Activated naive CD8-positive, alpha-beta T cell treated with anti-CD3 and anti-CD28 coated beads, Interleukin-2, amount 50 U/mL, for 16 hours (primary cell): ENCODE data around the gene PPP3R2.
"Not testable (repeated sequence)": the region's sequence is repeated elsewhere in the genome, so short reads cannot be mapped to it uniquely, and the experiment has no call there.

Experiments used
- DNase-seq: peaks from one replicate; pipeline ENCODE4 v3.0.0-alpha.2; 2020; ENCODE audit warnings: low read depth, low spot score

Gene PPP3R2

DNA sequence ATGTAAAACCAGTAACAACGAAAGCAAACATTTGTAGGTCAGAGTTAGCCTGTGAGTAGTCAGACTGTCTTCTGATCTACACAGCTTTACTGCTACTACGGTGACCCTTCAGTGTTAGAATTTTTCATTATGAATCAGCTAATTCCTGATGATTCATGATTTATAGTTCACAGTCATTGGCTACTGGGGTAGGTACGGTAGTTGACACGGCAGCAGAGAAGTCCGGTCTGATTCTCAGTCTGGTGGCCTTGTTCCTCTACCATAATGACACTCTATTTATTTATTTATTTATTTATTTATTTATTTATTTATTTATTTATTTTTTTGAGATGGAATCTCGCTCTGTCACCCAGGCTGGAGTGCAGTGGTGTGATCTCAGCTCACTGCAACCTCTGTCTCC lies 4.7 kb downstream of the PPP3R2 start:
- not testable (repeated sequence) for DNase-seq

DNA sequence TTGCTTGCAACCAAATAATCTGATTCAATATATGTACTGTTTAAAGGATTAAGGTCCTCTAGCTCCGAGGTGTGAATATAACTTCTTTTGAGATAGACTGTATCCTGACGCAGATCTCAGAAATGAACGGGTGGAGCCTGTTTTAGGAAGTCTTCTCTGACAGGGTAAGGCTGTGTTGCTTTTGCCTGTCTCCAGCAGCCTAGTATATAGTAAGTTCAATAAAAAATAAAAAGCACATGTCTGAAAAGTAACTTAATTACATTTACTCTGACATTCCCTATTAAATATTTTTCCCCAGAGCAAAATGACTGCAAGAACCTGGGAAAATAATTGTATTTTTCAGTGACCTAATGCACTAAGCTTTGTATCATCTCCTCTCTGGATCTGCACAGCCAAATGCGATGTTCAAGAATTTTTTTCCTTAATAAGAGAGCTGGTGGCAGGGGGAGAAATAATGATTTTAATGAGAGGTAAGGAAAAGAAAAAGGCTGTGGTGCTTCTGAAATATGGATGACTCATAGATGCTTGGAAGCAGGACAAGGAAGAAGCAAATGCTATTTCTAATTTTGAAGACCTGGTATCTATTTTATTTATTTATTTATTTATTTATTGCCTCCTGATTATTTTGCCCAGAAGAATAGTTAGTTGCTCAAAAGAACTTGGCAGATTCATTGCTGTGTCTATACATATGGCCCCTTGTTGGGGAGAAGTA lies 7.3 kb downstream of the PPP3R2 start:
- DNase-seq: no peak

DNA sequence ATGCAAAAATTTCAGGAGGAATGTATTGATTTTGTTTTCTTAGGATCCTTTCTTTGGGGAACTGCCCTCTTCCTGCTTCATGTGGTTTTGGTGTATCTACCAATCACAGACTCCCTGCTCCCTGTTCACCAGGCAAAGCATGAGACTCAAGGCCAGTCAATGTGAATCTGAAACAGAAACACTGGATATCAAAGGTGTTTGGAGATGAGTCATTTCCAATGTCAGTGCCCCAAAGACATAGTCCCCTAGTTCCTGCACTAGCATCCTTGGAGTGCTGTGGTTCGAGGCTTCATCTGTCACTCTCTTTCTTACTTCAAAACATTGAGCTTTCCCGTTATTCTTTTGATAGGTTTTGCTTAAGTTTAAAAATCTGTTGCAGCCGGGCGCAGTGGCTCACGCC lies 8.1 kb downstream of the PPP3R2 start:
- DNase-seq: no peak

DNA sequence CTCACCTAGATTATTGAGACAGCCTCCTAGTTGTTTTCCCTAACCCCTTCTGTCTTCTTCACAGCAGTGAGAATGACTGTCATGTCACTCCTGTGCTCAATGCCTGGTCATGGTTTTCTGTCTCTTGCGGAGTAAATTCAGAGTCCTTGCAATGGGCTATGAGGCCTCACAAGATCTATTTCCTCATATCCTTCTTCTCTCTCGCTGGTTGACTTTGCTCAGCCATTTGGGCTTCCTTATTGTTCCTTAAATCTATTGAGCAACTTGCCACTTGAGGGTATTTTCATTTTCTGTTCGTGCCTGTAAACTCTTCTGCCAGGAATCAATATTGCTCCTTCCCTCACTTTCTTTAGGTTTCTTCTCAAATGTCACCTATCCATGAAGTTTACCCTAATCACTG lies 9.0 kb downstream of the PPP3R2 start:
- no peak for DNase-seq

DNA sequence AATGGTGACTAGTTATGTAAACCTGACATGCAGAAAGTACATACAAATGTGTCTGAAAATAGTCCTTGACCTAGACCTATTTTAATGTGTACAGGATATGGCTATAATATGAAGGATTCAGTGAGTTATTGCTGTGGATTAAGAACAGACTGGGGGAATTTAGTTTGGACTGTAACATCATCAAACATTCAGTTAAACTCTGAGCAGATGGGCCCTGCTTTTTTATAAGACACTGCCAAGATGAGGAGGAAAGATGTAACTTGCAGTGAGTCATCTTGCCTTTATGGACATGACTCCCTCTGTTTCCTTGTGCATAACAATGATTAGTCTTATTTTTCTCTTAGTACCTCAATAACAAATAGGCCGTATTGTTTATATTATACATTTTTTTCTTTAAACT lies 12.2 kb downstream of the PPP3R2 start:
- no peak for DNase-seq

DNA sequence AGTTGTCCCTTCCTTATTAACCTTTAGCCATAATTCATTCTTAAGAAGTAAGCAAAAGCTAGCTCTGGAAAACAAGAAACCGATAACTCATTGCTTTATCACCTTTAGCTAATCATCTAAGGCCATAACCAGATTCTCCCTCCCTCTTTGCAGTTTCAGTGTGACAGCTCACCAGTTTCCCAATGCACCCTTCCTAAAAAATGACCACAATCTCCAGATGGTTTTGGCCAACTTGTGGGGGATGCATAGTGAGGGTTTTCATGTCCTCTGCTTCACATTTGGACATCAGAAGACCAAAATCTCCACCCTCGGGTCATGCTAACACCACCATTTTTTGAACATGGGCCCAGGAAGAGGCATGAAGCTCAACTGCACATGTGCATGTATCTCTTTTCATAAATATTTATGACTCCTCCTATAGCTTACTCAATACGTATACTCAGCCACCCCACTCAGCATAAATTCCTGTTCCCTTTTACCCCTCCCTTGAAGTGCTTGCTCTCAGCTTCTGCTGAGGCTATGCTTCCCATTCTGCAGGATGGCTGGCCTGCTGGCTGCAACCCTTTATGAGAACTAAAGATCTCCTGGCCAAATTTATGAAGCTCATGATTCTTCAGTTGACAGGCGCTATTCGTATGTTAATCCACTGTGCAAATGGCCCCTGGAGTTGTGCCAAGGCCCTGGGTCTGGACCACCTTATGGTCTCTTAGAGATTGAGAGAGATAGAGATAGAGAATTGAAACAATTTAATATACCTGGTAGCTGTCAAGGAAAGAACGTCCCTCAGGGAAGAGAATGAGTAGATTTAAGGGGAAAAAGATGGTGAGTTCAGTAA lies 14.8 kb downstream of the PPP3R2 start:
- DNase-seq: no peak

DNA sequence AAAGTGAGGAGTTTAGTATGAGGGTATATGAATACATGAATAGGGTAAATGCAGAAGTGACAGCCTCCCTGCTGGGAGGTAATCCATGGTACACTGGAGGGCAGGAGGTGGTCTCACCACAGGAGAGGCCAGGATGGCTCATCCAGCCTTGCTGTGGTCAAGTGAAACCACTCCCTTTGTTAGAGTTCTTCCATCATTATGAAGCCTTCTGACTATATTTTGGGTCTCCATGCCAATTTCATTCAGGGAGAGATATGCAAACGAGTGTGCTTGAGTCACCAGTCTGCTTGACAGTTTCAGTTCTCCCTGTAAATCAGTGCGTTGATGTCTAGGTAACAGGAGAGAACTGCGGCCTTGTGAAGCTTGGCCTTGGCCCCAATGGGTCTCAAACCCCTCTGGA lies 16.4 kb downstream of the PPP3R2 start:
- no peak for DNase-seq

DNA sequence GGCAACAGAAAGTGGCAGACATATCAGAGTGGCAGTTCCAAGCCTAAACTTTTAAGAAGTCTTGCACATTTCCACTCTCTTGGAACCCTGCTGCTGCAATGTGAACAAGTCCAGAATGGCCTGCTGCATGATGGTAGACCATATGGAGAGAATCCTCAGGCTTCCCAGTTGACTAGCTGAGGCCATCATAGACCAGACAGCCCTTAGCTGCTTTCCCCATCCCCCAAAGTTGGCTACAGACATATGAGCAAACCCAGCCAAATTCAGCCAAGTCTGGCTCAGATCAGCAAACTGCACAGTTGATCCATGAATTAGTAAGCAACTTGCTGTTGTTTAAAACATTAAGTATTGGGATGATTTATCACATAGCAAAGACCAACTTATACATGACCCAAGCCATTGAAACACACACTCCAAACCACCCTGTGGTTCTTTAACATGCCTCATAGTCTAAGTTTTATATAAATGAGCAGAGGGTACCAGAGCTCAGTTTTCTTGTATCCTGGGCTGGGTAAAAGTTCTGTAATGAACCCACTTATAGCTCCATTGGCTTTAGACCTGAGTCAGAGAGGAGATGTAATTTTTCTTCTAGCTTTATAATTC lies 19.9 kb downstream of the PPP3R2 start:
- no peak for DNase-seq

DNA sequence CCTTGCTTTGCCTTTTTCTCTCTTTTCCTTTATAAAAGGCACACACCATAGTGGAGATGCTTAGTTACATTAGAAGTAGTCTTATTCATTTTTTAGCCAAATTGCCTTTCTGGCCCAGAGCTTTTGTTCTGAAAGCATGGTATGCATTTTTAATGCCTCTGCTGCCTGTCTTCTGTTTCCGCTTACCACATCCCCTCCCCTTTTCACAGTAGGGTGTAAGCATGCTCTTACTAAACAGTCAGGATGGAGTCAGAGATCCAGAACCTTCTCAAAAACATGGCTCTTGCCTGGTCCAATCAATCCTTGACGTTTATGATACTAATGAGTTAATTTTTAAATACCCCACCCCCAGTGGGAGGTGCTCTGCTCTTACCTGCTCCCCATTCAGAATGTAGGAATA lies 22.5 kb downstream of the PPP3R2 start:
- no peak for DNase-seq

DNA sequence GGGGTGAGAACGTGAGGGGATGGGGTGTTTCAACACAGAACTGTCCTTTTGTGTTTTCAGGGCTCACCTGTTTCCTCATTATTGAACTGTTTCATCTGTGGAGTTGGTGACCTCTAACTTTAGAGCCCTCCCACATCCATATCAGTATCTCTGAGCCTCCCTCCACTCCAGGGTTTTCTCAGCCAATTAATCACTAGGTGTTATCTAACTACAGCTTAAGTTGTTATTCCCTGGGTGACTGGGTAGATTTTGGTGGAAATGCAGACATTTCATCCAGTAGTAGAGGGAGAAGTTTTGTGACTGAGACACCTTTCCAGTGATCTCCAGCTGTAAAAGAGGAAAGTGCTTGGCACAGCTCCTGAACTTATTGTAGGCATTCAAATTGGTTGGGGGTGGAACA lies 23.7 kb downstream of the PPP3R2 start:
- DNase-seq: no peak

DNA sequence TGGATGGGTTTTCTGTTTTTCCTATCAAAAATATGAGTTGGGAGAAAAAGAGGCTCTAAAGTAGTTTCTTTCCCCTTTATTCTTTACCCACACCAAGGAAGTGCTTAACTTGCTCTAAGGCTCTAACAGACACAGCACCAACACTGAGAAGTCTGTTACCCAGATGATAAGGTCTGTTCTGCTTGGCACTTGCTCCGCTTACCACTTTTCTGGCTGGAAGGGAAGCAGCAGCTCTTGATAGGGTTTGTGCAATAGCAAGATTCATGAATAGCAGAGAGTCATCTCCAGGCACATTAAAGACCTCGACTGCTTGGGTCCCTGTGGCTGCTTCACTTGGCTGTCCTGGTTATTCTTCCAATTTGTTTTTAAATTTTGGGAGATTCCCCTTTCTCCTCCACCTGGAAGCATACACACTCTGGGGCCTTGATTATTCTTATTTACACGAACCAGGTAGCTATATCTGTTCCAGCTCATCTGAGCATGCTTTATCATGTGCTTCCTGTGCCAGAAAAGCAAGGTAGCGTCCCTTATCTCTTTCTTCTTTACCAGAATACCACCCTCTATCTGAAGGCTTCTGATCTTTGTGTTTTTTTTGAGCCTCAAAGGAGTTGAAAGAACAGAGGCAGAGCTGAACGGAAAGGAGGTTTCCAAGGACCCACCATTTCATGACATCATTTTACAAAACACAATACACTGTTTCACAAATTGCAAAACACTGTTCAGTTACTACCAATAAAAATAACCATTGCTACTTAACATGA lies 24.8 kb downstream of the PPP3R2 start:
- no peak for DNase-seq

DNA sequence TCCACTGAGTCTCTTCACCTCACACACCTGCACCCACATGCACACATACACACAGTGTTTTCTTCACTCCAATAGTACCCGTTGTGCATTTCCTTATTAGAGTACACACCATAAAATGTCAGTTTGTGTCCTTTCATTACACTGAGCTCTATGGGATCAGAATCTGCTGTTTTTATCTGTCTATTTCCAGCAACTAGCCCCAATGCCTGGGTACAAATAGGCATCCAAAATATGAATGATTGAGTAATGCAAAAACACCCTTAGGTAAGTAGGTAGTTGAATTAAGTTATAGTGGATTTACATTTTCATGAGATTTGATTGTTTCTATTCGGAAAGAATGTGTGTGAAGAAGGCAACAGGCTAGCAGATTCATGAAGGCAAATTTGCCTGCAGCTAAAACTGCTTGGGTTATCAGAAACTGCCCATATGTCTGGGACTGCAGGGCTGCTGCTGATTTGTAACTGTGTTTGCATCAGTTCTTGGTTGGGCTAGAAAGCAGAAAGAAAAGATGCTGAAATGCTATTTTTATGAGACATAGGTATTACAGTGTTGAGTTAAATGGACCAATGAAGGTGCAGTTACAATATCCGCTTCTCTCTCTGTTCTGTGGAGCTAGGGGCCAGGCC lies 26.9 kb downstream of the PPP3R2 start:
- DNase-seq: no peak

DNA sequence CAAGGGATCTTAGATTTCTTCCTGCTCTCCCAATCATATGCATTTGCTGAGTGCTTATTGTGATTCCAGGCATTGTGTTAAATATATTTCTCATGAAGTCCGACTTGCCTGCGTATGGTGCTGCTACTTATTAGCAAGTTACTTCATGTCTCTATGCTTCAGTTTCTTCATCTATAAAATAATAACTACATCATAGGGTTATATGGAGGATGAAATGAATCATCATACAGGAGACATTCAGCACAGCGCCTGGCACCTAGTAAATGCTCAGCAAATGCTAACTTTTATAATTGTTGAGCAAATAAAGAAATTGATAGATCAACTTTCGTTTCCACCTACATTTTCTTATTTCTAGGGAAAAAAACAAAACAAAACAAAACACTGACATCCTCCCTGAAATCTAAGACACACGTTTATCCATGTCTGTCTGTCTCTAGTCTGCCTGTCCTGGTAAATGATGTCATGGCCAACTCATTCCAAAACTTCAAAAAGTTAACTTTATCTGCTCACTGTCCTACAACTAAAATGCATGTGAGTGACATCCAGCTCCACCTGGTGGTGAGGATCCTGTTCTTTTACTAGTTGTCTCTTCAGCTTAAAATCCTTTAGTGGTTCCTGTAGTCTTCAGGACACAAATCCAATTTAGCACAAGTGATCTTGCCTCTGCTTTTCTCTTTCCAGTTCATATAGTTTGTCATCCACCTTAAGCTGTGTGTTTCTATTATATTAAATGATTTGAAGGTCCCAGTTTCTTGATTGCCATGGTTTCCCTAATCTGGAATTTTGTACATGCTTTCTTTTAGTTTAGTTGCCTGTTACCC lies 27.7 kb downstream of the PPP3R2 start:
- no peak for DNase-seq

DNA sequence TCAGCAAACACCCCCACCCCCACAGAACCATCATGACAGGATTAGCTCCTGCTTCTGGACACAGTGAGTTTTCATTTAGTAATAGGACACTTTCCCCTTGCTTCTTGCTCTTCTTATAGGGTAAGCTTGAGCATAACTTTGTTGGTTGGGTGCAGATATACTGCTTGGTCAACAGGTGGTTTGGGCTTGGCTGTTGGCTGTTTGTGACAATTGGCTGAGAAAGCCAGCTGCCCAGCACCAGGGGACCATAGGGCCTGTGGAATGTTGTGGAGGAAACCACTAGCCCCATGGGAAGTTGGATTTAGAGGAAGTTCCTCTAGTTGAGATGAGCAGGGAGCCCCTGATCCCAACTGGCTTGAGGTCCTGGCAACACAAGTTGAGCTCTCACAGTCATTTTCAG lies 30.5 kb downstream of the PPP3R2 start:
- no peak for DNase-seq

DNA sequence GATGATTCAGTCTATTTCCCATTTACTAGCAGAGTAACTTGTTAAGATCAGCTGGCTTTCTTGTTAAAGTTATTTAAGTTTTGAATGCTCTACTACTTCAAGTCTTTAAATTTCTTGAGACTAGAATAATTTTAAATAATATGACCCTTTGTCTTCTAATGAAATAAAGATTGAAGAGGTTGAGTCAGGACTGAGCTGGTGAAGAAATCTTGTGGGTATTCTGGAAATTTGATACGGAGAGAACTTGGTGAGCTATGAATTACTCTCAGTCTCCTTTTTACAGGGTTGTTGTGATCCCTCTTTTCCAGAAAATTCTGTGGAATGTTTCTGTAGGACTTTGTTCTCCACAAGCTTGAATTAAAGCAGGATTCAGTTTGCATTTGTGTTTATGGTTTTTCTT lies 31.8 kb downstream of the PPP3R2 start:
- DNase-seq: no peak

DNA sequence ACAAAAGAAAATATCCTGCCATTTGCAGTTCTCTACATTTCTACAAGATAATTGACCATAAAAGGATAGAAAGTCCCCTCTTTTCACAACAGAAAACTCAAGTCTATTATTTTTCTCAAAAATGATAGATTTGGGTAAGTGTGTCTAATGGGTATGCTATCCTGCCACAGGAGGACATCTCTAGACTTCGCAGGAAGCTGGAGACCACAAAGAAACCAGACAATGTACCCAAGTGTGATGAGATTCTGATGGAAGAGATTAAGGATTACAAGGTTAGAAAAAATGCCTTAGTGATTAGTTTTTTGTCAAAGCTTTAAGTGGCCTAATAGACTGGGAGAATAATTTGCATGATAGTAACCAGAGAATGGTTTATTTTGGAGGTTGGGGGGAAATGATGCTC lies 33.0 kb downstream of the PPP3R2 start:
- DNase-seq: no peak

DNA sequence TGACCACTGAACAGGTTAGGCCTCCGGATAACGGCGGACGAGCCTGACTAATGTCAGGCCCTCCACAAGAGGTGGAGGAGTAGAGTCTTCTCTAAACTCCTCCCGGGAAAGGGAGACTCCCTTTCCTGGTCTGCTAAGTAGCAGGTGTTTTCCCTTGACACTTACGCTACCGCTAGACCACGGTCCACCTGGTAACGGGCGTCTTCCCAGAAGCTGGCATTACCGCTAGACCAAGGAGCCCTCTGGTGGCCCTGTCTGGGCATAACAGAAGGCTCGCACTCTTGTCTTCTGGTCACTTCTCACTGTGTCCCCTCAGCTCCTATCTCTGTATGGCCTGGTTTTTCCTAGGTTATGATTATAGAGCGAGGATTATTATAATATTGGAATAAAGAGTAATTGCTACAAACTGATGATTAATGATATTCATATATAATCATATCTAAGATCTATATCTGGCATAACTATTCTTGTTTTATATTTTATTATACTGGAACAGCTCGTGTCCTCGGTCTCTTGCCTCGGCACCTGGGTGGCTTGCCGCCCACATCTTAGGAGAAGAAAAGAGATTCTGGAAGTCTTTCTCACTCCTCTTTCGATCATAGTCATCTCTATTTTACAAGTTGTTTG lies 45.2 kb downstream of the PPP3R2 start:
- not testable (repeated sequence) for DNase-seq

DNA sequence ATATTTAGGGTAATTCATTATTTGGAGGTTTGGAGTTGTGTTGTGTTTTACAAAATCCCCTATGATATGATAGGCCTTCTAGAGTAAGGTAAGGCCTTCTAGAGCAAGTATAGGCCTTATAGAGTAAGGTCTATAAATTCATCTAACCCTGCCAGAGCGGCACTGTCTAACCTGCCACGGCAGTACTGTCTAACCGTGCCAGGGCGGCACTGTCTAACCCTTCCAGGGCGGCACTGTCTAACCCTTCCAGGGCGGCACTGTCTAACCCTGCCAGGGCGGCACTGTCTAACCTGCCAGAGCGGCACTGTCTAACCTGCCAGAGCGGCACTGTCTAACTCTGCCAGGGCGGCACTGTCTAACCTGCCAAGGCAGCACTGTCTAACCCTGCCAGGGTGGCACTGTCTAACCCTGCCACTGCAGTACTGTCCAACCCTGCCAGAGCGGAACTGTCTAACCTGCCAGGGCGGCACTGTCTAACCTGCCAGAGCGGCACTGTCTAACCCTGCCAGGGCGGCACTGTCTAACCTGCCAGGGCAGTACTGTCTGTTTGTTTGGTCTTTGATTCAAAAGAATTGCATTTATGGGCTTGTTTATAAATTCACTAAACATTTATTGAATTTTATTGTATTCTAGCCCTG lies 51.6 kb downstream of the PPP3R2 start:
- no peak for DNase-seq
